H9 (cell line): ENCODE results near the gene GAREM1. TPM values are rescaled to one million over a fixed set of nuclear protein-coding genes. Genes with fewer than 3 reads are reported as not detected.

Experiments used
- DNase-seq: peaks from one replicate; pipeline ENCODE4 v3.0.0-alpha.2; 2017
- H2AFZ ChIP-seq: one replicate; pipeline ENCODE4 v1.6.1; 2013; ENCODE audit warnings: mild to moderate bottlenecking, low read length, control low read depth, moderate library complexity
- H2AK5ac ChIP-seq: 2 replicates; pipeline ENCODE4 v1.6.1; 2013; ENCODE audit warnings: low read length, control low read depth, mixed read lengths; ENCODE audit not compliant: insufficient read length
- H2BK120ac ChIP-seq: one replicate; pipeline ENCODE4 v1.6.1; 2013; ENCODE audit warnings: low read depth, mild to moderate bottlenecking, low read length, control low read depth, inconsistent platforms; ENCODE audit not compliant: poor library complexity, severe bottlenecking
- H2BK12ac ChIP-seq: 2 replicates; pipeline ENCODE4 v1.6.1; 2013; ENCODE audit warnings: low read length, control low read depth, mixed read lengths, low read depth; ENCODE audit not compliant: insufficient read length
- H2BK15ac ChIP-seq: 2 replicates; pipeline ENCODE4 v1.6.1; 2013; ENCODE audit warnings: low read depth, low read length, control low read depth
- H2BK20ac ChIP-seq: one replicate; pipeline ENCODE4 v1.6.1; 2013; ENCODE audit warnings: low read depth, mild to moderate bottlenecking, low read length, control low read depth, inconsistent platforms; ENCODE audit not compliant: poor library complexity, severe bottlenecking
- H2BK5ac ChIP-seq: 2 replicates; pipeline ENCODE4 v1.6.1; 2013; ENCODE audit warnings: low read length, control low read depth, mixed read lengths; ENCODE audit not compliant: insufficient read length
- H3K14ac ChIP-seq: 2 replicates; pipeline ENCODE4 v1.6.1; 2013; ENCODE audit warnings: low read length, control low read depth; ENCODE audit not compliant: insufficient read depth
- H3K18ac ChIP-seq: 2 replicates; pipeline ENCODE4 v1.6.1; 2013; ENCODE audit warnings: low read depth, mild to moderate bottlenecking, mixed read lengths, low read length, control low read depth; ENCODE audit not compliant: insufficient read length
- H3K23ac ChIP-seq: 2 replicates; pipeline ENCODE4 v1.6.1; 2013; ENCODE audit warnings: low read length, control low read depth, mixed read lengths, low read depth; ENCODE audit not compliant: insufficient read length
- H3K23me2 ChIP-seq: 2 replicates; pipeline ENCODE4 v1.6.1; 2013; ENCODE audit warnings: low read depth, mild to moderate bottlenecking, mixed read lengths, low read length, control low read depth; ENCODE audit not compliant: insufficient read length, poor library complexity, severe bottlenecking
- H3K27ac ChIP-seq: 2 replicates; pipeline ENCODE4 v1.5.1; 2013; ENCODE audit warnings: low read length, control low read depth, mixed read lengths, low read depth; ENCODE audit not compliant: insufficient read length
- H3K27me3 ChIP-seq: 2 replicates; pipeline ENCODE4 v1.6.1; 2013; ENCODE audit warnings: low read length, control low read depth, inconsistent platforms; ENCODE audit not compliant: insufficient read depth
- H3K4ac ChIP-seq: 2 replicates; pipeline ENCODE4 v1.6.1; 2013; ENCODE audit warnings: low read depth, mild to moderate bottlenecking, control low read depth, inconsistent platforms, low read length, moderate library complexity
- H3K4me1 ChIP-seq: 2 replicates; pipeline ENCODE4 v1.6.1; 2013; ENCODE audit warnings: low read length, control low read depth, inconsistent platforms; ENCODE audit not compliant: insufficient read depth
- H3K4me2 ChIP-seq: 2 replicates; pipeline ENCODE4 v1.6.1; 2013; ENCODE audit warnings: low read length, control low read depth, mixed read lengths; ENCODE audit not compliant: insufficient read length, insufficient read depth
- H3K56ac ChIP-seq: 2 replicates; pipeline ENCODE4 v1.6.1; 2013; ENCODE audit warnings: low read depth, mild to moderate bottlenecking, mixed read lengths, low read length, control low read depth; ENCODE audit not compliant: insufficient read length
- H3K79me1 ChIP-seq: 2 replicates; pipeline ENCODE4 v1.6.1; 2013; ENCODE audit warnings: low read depth, mild to moderate bottlenecking, moderate library complexity, low read length, control low read depth, inconsistent platforms; ENCODE audit not compliant: insufficient read depth, poor library complexity, severe bottlenecking
- H3K79me2 ChIP-seq: 2 replicates; pipeline ENCODE4 v1.6.1; 2013; ENCODE audit warnings: low read length, control low read depth, inconsistent platforms; ENCODE audit not compliant: insufficient read depth
- H3K9ac ChIP-seq: 2 replicates; pipeline ENCODE4 v1.6.1; 2013; ENCODE audit warnings: low read length, control low read depth, mixed read lengths; ENCODE audit not compliant: insufficient read length; ENCODE audit errors: extremely low read depth
- H3K9me3 ChIP-seq: one replicate; pipeline ENCODE4 v1.6.1; 2013; ENCODE audit warnings: low read depth, low read length, inconsistent platforms; ENCODE audit not compliant: control insufficient read depth
- H3T11ph ChIP-seq: one replicate; pipeline ENCODE4 v1.6.1; 2013; ENCODE audit warnings: mild to moderate bottlenecking, low read length, control low read depth, inconsistent platforms
- H4K20me1 ChIP-seq: one replicate; pipeline ENCODE4 v1.6.1; 2013; ENCODE audit not compliant: control insufficient read depth, insufficient read length, insufficient read depth
- H4K5ac ChIP-seq: 2 replicates; pipeline ENCODE4 v1.6.1; 2013; ENCODE audit warnings: low read depth, mild to moderate bottlenecking, mixed read lengths, low read length, control low read depth; ENCODE audit not compliant: insufficient read length
- H4K8ac ChIP-seq: replicated peaks from 2 replicates; pipeline ENCODE4 v1.6.1; 2013; ENCODE audit warnings: low read length, control low read depth, mixed read lengths, low read depth; ENCODE audit not compliant: insufficient read length
- H4K91ac ChIP-seq: 2 replicates; pipeline ENCODE4 v1.6.1; 2013; ENCODE audit warnings: low read depth, mild to moderate bottlenecking, moderate library complexity, mixed read lengths, low read length, control low read depth; ENCODE audit not compliant: insufficient read length
- H3K27ac Mint-ChIP-seq, 3 experiments: 2 replicates in 2 of 3; 3 replicates in 1 of 3; pipeline ENCODE4 v1.8.0; 2020 to 2021; ENCODE audit warnings: mixed read lengths in 3 of 3, mild to moderate bottlenecking in 1 of 3, moderate library complexity in 1 of 3
- H3K27me3 Mint-ChIP-seq: 2 replicates; pipeline ENCODE4 v1.8.0; 2021; ENCODE audit warnings: low read depth, mild to moderate bottlenecking, moderate library complexity, mixed read lengths
- H3K36me3 Mint-ChIP-seq, 3 experiments: 2 replicates in 2 of 3; 3 replicates in 1 of 3; pipeline ENCODE4 v1.8.0; 2020 to 2021; ENCODE audit warnings: low read depth in 3 of 3, mixed read lengths in 3 of 3; ENCODE audit not compliant: insufficient read depth in 1 of 3
- H3K4me1 Mint-ChIP-seq, 2 experiments: 2 replicates each; pipeline ENCODE4 v1.8.0; 2020; ENCODE audit warnings: mixed read lengths in 2 of 2
- H3K4me3 Mint-ChIP-seq, 2 experiments: 2 replicates in 1 of 2; 3 replicates in 1 of 2; pipeline ENCODE4 v1.8.0; 2020 to 2021; ENCODE audit warnings: mild to moderate bottlenecking in 2 of 2, mixed read lengths in 2 of 2, moderate library complexity in 1 of 2
- H3K9me3 Mint-ChIP-seq, 2 experiments: 2 replicates in 1 of 2; 3 replicates in 1 of 2; pipeline ENCODE4 v1.8.0; 2020; ENCODE audit warnings: mild to moderate bottlenecking in 2 of 2, mixed read lengths in 2 of 2, moderate library complexity in 1 of 2
- CTCF ChIP-seq: fragments of 200-600 bp; sonication (generic); conservative IDR thresholded peaks from 3 replicates; pipeline ENCODE4 v1.8.0; 2021; ENCODE audit warnings: antibody characterized with exemption, mild to moderate bottlenecking
- WGBS: extraction: QIAGEN DNeasy Blood & Tissue Kit; methylation state at CpG from one replicate; pipeline ENCODE4 v1.1.7; 2013; ENCODE audit warnings: missing lambda C conversion rate, low lambda C conversion rate, mixed read lengths; ENCODE audit not compliant: insufficient read length; ENCODE audit errors: extremely low coverage; 5-methylcytosine and 5-hydroxymethylcytosine counted together
- total RNA-seq: library from RNA; stranded (reverse); gene quantifications from 2 replicates; pipeline ENCODE4 v1.2.1, GENCODE V29; 2021

GAREM1 gene
- total RNA-seq, 1 experiment from 2014 or later, result 4.4 TPM

DNA sequence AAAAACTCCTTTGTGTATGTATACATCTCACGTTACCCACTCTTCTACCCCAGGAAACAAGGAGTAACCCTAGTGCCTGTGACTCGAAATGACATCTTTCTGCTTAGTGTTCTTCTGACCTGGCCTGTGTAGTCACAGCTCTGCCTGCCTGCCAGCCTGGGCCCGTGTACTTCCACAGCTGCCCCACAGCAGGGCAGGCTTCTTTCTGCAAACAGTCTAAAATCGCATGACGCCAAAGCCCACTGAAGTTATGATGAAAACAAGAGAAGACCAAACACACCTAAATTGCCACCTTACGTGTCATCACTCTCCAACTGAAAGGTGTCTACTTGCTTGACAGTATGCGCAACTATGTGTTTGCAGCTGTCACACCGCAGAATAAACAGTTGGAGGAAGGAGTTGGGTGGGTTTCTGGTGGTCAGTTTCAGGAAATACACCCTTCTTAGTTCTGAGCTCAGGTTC, 1.5 kb downstream of the GAREM1 start:
- Histone ChIP-seq H4K5ac (no peak overlapping the region), H2BK120ac (no peak overlapping the region), H2AFZ (no peak overlapping the region), H3K4ac (no peak overlapping the region), H3K79me2 (0 out of 2 replicates have a peak, but pooled peaks cover 3% of the 10 kb centered on the region), H3K4me1 (peaks cover 10% of the 10 kb centered on the region; the same call in 1 of the 2 replicates), H4K91ac (no peak overlapping the region), H3K9ac (no peak overlapping the region), H3K23ac (no peak overlapping the region), H3K4me2 (peak overlapping the region; percentile 69), H3K23me2 (peaks cover 8% of the 10 kb centered on the region), H2BK20ac (no peak overlapping the region), H2AK5ac (no peak overlapping the region), H4K20me1 (no peaks in the 10 kb centered on the region), H2BK15ac (no peak overlapping the region), H2BK5ac (no peak overlapping the region), H3K9me3 (no peaks in the 10 kb centered on the region), H3K27ac (no peak overlapping the region), H3K56ac (no peak overlapping the region), H3K14ac (no peak overlapping the region; the same call in 1 of the 2 replicates), H3K79me1 (no peaks in the 10 kb centered on the region), H2BK12ac (no peak overlapping the region), H4K8ac (no peak overlapping the region), H3K27me3 (peaks cover 3% of the 10 kb centered on the region; the same call in 1 of the 2 replicates), H3T11ph (no peak overlapping the region), H3K18ac (no peak overlapping the region)
- WGBS, result no CpG with 5 or more reads among the region's 8 CpGs
- no peak for DNase-seq
- no peak overlapping the region for H3K27ac Mint-ChIP-seq
- H3K4me1 Mint-ChIP-seq, result peaks cover 32 to 34% of the 10 kb centered on the region in 2 experiments
- no peaks in the 10 kb centered on the region; a peak in 1 of 5 replicates for H3K9me3 Mint-ChIP-seq
- no peak for TF ChIP-seq CTCF
- peaks cover 48% of the 10 kb centered on the region for H3K27me3 Mint-ChIP-seq
- peak overlapping the region; percentile 72 to 90 for H3K4me3 Mint-ChIP-seq
- peaks cover 0 to 3% (median 0%) of the 10 kb centered on the region in 3 experiments; a peak in 1 of 7 replicates for H3K36me3 Mint-ChIP-seq
